Kidney tubule cell (primary cell): ENCODE measurements around the gene FKBP15.
A peak's percentile ranks its signal among the peaks of the same experiment; 100 is the strongest.
"Not testable (repeated sequence)": the region's sequence is repeated elsewhere in the genome, so short reads cannot be mapped to it uniquely, and the experiment has no call there.

Experiments
- DNase-seq: peaks from one replicate; pipeline ENCODE4 v3.0.0-alpha.2; 2018; ENCODE audit warnings: low spot score

The FKBP15 gene, protein sequence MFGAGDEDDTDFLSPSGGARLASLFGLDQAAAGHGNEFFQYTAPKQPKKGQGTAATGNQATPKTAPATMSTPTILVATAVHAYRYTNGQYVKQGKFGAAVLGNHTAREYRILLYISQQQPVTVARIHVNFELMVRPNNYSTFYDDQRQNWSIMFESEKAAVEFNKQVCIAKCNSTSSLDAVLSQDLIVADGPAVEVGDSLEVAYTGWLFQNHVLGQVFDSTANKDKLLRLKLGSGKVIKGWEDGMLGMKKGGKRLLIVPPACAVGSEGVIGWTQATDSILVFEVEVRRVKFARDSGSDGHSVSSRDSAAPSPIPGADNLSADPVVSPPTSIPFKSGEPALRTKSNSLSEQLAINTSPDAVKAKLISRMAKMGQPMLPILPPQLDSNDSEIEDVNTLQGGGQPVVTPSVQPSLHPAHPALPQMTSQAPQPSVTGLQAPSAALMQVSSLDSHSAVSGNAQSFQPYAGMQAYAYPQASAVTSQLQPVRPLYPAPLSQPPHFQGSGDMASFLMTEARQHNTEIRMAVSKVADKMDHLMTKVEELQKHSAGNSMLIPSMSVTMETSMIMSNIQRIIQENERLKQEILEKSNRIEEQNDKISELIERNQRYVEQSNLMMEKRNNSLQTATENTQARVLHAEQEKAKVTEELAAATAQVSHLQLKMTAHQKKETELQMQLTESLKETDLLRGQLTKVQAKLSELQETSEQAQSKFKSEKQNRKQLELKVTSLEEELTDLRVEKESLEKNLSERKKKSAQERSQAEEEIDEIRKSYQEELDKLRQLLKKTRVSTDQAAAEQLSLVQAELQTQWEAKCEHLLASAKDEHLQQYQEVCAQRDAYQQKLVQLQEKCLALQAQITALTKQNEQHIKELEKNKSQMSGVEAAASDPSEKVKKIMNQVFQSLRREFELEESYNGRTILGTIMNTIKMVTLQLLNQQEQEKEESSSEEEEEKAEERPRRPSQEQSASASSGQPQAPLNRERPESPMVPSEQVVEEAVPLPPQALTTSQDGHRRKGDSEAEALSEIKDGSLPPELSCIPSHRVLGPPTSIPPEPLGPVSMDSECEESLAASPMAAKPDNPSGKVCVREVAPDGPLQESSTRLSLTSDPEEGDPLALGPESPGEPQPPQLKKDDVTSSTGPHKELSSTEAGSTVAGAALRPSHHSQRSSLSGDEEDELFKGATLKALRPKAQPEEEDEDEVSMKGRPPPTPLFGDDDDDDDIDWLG

DNA sequence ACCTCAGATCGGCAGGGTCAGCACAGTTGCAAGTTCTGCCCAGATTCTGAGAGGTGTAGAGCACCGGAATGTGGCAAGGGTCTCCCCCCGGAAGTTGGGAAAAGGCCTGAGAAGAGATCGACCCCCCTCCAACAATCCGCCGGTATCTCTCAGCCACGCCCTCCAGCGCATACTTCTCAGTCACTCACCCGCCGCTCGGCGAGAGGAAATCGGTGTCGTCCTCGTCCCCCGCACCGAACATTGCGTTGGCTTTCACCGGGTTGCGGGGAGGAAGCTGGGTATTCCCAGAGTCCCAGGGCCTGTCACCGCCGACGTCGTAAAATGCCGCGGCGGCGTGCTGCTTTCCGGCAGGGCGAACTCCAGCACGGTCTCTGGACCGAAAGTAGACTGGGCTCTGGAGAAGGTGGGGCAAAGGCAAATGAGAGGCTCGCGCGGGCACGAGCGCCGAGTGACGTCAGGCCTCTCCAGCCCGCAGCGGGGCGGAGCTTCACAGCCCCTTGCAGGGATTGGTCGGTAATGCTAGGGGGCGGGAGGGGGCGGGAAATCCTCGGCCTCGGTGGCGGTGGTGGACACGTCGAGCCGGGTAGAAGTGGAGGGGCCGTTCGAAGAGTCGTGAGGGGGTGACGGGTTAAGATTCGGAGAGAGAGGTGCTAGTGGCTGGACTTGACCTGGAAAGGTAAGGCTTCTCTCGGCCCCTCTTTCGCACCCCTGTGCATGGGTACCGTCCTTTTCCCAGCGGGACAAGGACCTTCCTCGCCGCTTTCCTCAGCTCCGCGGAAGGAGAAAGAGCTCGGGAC lies at the start of gene FKBP15, which contains the start of gene SLC31A1:
FKBP15 (minus strand) TSS at position 275 of the 797 bp plus-strand sequence; CDS start at position 241, 34 bp downstream.
SLC31A1 (plus strand) TSS at position 542 of the 797 bp plus-strand sequence. CDS start 34,605 bp downstream, outside the sequence.
- DNase-seq: peak; percentile 99

DNA sequence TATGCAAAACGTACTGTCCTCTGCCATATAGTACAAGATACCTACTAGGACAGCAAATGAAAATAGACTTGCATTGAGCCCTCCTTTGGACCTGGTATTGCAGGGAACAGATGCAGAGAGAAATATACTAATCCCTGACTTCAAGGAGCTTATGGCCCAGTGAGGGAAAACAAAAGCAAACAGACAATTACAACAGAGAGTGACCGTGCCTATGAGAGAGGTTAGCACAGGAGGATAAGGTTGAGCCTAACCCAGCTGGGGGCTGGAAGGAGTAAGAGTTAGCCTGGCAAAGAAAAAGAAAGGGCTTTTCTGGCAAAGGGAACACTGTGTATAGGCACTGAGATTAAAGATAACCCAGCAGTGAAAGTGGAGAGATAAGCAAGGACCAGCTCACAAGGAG lies 48.8 kb upstream of the FKBP15 start:
- DNase-seq: no peak

GRCh38 chr9:113269355-113269754 lies 48.3 kb upstream of the FKBP15 start:
- no peak for DNase-seq

GRCh38 chr9:113267911-113268566 lies 47.0 kb upstream of the FKBP15 start:
- no peak for DNase-seq

GRCh38 chr9:113266174-113266573 lies 45.1 kb upstream of the FKBP15 start:
- DNase-seq: no peak

- DNase-seq: peak; percentile 40
Observed at GRCh38 chr9:113261917-113262671, 41.0 kb upstream of the FKBP15 start.

DNA sequence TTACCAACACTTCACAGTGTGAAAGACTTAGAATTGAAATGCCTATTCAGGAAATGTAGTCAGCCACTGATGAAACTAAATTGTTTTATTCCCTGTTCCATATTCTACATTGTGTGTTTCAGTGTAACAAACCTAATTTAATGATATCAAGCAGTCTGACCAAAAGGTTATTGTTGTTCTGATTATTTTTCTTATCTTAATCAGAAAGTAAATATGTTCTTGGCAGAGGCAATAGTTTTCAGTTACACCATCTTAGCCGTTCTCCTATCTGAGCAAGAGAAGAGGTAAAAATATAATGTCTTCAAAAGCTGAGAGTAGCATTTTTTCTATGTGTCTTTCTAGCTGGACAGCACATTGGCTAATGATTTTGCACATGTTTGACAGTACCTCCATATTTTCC lies 37.2 kb upstream of the FKBP15 start:
- DNase-seq: no peak

DNA sequence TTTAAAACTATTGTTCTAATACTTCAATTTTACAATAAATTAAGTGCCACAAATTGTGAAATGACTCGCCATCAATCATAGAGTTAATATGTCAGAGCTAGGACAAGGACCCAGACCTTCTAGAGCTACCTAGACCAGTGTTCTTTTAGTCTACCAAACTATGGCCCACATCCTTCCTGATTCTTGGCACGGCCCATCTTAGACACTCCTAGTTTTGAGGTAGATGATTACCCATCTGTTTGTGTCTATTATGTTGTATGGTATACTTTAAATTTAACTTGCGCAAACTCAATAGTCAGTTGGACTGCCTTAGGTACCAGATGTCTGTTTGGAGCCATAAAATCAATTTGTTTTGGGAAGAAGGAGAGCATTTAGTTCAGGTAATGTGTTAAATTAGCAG lies 36.8 kb upstream of the FKBP15 start:
- no peak for DNase-seq

GRCh38 chr9:113255438-113255837 lies 34.4 kb upstream of the FKBP15 start:
- DNase-seq: no peak

DNA sequence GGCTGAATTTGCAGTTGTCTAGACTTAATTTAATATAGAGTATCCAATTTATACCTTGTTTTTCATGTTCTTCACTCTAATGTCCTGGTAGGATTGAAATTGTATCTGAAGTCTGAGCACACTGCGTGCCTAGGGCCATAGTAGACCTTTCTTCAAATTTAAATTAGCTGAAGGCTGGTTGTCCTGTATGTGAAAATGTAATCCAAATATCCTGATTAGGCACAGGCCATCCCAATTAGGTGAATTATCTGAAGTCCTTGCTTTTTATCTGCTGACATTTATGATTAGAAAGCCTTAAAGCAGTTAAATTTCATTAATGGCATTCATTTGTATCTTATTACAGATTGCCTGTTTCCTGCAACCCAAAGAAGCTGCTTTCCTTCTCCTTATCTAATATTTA lies 33.9 kb upstream of the FKBP15 start:
- DNase-seq: no peak

DNA sequence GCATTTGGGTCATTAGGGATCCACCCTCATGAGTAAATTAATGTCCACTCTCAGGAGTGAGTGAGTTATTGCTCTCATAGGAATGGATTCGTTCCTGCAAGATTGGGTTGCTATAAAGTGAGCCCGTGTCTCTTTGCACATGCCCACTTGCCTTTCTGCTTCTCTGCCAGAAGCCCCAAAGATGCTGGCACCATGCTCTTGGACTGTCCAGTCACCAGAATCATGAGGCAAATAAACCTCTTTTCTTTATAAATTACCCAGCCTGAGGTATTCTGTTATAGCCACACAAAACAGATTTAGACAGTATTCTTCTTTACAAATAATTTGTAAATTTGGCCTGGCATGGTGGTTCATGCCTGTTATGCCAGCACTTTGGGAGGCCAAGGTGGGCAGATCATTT lies 29.7 kb upstream of the FKBP15 start:
- DNase-seq: no peak

GRCh38 chr9:113249661-113250060 lies 28.6 kb upstream of the FKBP15 start:
- not testable (repeated sequence) for DNase-seq

DNA sequence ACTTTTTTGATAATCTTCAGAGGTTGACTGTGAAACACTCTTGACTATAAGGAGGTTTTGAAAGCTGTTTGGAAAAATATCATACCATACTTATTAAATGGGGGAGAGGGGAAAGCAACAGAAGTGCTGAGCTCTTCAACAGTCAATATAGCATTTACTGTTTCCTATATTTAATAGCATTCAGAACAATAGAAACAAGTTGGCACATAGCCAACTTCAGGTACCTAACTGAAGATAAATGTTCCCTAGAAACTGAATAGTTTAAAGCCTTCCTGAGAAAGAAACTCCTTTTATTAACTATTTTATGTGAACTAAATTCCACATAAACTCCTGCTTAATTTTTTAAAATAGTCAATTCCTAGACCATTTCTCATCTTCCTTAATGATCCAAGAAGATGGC lies 26.6 kb upstream of the FKBP15 start:
- no peak for DNase-seq

DNA sequence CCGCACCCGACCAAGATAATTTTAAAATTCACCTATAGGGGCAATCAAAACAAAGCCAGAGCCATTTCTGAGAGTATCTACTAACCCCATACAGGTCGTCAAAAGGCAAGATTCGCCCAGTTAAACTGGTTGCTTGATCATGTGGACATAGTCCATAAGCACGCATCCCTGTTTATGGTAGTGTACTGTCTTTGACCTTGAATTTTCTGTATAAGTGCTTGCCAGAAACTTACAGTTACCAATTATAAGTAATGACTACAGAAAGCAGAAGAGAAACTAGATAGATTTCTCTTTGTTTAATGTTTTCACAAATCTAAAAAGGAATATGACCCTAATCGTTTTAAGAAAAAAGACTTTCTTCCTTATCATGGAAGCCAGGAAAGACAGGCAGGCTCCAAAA lies 25.9 kb upstream of the FKBP15 start:
- no peak for DNase-seq

GRCh38 chr9:113245894-113246293 lies 24.8 kb upstream of the FKBP15 start:
- no peak for DNase-seq

DNA sequence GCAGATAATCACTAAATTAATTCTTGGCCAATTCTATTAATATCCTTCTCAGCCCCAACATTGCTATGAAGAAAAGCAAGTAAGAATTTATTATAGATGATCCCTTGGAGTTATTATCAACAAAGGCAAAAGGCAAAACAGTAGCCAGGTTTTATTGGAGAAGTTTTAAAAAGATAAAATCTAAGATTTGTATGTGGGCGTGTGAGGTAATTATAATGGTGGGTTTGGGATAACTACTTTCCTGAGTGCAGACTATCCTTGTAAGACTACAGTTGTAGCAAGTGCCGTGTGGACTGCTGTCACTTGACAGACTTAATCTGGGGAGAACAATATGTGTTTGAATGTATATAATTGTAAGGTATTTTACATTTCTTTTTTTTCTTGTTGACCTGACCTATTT lies 23.5 kb upstream of the FKBP15 start:
- no peak for DNase-seq

- DNase-seq: no peak
Observed at GRCh38 chr9:113241161-113241560, 20.1 kb upstream of the FKBP15 start.

DNA sequence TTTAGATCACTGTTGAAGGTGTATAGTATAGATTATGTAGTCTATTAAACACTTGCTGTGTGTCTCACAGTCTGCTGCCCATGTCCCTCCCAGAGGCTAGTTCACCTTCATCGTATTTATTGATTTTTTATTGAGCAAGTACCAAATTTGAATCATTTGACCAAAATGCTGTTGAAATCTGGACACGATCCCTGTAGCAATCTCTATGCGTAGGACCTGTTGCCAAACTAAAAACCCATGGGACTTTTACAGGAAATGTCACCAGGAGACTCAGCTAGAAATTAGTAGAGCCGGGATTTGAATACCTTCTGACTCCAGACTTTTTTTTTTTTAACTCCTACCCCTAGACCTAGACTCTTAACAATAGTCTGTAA lies 17.8 kb upstream of the FKBP15 start:
- no peak for DNase-seq

DNA sequence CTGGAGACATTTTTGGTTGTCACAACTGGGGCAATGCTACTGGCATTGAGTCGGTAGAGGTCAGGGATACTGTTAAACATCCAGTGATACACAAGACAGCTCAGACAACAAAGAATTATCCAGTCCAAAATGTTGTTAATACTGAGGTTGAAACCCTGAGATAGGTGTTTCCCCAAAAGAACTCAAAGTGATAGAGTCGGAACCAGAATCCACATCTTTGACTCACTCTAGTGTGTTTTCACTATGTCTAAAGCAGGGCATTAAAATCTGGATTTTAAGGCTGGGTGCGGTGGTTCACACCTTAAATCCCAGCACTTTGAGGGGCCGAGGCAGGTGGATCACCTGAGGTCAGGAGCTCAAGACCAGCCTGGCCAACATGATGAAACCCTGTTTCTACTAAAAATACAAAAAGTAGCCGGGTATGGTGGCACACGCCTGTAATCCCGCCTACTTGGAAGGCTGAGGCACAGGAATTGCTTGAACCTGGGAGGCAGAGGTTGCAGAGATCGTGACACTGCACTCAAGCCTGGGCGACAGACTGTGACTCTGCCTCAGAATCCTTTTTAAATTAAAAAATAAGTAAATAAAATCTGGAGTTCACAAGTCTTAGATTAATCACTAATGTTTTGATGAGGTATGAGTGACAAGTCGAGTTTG lies 17.3 kb upstream of the FKBP15 start:
- DNase-seq: no peak

- no peak for DNase-seq
Observed at GRCh38 chr9:113237026-113237425, 15.9 kb upstream of the FKBP15 start.
